ENCODE measurements around the gene LAMA3.

The LAMA3 gene

DNA sequence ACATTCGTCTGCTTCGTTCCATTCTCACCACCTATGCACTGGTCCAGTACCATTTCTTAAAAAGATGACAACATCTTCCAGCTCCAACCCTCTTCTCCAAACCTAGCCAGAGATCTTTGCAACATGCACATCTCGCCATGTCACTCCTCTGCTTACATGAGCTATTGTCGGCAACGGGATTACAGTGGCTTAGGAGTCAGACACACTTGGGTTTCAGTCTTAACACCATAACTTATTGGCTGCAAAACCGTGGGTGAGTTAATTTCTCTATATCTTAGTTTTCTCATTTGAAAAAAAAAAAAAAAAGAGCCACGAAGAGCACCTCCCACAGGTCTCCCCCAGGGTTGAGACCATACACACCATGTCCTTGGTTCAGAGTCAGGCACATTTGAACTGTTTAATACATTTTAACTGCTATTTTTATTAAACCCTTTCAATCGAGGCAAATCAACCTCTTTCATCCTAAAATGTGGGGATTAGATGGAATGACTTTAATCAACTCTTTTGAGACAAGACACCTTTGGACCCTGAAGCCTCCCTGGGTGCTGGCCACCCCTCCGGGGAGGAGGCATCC lies 27.4 kb upstream of the LAMA3 start:
- TF ChIP-seq ZFX (IDR thresholded peaks at IDR 0.05) = no peak
- TF ChIP-seq, protein P1, sequence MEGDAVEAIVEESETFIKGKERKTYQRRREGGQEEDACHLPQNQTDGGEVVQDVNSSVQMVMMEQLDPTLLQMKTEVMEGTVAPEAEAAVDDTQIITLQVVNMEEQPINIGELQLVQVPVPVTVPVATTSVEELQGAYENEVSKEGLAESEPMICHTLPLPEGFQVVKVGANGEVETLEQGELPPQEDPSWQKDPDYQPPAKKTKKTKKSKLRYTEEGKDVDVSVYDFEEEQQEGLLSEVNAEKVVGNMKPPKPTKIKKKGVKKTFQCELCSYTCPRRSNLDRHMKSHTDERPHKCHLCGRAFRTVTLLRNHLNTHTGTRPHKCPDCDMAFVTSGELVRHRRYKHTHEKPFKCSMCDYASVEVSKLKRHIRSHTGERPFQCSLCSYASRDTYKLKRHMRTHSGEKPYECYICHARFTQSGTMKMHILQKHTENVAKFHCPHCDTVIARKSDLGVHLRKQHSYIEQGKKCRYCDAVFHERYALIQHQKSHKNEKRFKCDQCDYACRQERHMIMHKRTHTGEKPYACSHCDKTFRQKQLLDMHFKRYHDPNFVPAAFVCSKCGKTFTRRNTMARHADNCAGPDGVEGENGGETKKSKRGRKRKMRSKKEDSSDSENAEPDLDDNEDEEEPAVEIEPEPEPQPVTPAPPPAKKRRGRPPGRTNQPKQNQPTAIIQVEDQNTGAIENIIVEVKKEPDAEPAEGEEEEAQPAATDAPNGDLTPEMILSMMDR (conservative IDR thresholded peaks at IDR 0.05) = no peak
- H3K27ac ChIP-seq = peak overlapping the region; percentile 67

DNA sequence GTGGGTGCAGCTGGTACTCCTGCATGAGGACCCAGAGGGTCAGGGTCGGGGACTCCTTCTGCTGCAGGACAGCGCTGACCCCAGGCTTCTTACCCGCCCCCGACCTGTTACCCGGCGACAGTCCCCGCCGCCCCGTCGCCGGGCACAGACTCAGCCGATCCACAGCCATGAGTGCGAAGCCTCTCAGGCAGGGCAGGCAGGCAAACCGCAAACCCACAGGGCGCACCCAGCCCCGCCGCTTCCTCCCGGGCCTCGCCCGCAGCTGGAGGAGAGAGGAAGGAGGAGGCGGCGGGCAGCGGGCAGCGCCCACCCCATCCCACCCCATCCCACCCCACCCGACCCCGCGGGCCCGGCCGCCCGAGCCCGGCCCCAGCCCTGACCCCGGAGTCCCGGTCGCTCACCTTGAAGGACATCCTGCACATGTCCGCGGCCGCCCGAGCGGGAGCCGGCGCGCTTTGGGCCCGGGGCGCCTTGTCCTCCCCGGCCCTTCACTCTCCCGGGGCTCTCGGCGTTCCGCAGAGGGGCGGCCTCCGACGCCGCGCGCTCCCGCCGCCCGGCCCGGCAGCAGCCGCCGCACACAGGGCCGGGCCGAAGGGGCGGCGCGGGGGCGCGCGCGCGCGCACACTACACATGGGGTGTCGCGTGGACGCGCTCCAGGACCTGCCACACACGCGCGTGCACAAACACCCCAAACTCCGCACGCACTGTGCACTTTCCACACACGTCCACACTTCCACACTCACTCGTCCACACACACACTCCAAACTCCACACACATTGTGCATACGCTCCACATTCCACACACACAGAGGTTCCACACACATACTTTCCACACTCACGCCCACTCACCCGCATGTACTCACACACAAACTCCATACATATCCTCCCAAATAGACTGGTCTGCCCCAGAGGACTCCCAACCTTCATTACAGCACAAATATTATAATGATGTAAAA lies 26.7 kb upstream of the LAMA3 start, which contains the start of gene ANKRD29:
TSS of gene ANKRD29 (minus strand) at position 603 of the 955 bp plus-strand sequence. CDS start at position 422, 181 bp downstream.
- TF ChIP-seq, protein P1 (conservative IDR thresholded peaks at IDR 0.05) = no peak
- peak; percentile 30 for TF ChIP-seq ZFX (IDR thresholded peaks at IDR 0.05)
- peak within 1 kb of the TSS; percentile 67 for H3K27ac ChIP-seq

DNA sequence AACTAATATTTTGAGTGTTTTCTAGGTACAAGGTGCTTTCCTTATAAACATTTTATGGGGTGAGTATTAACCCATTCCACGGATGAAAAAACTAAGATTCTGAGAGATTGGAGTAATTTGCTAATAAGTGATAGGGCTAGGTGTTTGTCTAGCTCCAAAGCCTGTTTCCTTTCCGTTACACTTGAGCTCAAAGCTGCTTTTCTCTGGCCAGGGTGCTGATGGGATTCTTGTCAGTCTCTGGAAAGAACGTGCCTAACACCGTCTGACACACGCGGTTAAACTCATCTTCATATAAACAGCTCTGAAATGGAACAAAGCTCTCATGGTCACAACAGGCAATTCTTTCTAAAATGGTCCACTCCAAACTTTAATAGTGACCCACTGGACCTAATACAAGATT lies 24.6 kb upstream of the LAMA3 start:
- H3K27ac ChIP-seq = peak overlapping the region; percentile 44
- no peak for TF ChIP-seq ZFX (IDR thresholded peaks at IDR 0.05)
- TF ChIP-seq, protein P1 (conservative IDR thresholded peaks at IDR 0.05) = no peak

DNA sequence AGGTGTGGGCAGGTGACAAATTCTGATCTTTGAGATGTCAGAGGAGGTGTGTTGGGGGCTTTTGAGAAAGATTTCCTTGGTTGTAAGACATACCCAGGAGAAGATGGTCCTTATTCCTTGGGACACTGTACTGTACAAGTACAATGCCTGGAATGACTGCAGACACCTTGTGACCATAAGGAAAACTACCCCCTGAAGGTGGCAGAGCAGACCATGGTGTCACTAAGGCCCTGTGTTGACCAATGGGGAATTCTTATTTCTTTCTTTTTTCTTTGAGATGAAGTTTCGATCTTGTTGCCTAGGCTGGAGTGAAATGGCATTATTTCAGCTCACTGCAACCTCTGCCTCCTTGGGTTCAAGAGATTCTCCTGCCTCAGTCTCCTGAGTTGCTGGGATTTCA lies 22.1 kb upstream of the LAMA3 start:
- TF ChIP-seq, protein P1 (conservative IDR thresholded peaks at IDR 0.05) = no peak
- TF ChIP-seq ZFX (IDR thresholded peaks at IDR 0.05) = no peak
- H3K27ac ChIP-seq = no peak overlapping the region

DNA sequence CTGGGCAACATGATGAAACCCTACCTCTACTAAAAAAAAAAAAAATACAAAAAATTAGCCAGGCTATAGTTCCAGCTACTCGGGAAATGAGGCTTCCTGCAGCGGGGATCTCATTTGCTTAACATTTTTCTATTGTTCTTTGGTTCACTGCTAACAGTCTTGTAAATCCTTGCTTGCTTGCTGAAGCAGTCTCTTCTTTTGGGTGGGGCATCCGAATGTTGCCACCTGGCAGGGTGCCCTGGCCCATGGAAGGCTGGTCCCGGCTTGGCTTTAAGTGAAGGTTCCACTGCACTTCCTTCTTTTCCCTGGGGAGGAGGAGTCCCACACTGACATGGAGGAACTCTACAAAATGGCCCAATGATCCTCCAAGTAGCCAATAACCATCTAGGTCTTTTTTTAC lies 20.5 kb upstream of the LAMA3 start:
- peak overlapping the region; percentile 37 for H3K27ac ChIP-seq
- TF ChIP-seq, protein P1 (conservative IDR thresholded peaks at IDR 0.05) = no peak
- no peak for TF ChIP-seq ZFX (IDR thresholded peaks at IDR 0.05)

DNA sequence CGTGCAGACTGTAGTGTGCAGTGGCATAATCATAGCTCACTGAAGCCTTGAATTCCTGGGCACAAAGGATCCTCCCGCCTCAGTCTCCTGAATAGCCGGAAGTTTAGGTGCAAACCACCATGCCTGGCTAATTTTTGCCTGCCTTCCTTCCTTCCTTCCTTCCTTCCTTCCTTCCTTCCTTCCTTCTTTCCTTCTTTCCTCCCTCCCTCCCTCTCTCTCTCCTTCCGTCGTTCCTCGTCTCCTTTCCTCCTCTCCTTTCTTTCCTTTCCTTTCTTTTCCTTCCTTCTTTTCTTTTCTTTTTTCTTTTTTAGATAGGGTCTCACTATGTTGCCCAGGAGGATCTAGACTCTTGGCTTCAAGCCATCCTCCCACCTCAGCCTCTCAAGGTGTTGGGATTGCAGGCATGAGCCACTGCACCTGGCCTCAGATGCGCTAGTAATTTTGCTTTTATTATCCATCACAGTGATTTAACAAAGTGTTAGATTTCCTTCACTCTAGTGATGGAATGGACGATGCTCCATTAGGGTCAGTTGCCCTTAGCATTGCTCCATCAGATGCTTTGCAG lies 20.0 kb upstream of the LAMA3 start:
- H3K27ac ChIP-seq = peak overlapping the region; percentile 37
- no peak for TF ChIP-seq ZFX (IDR thresholded peaks at IDR 0.05)
- TF ChIP-seq, protein P1 (conservative IDR thresholded peaks at IDR 0.05) = no peak

All from C4-2B (cell line).